T-helper 9 cell (primary cell): ENCODE measurements around the gene LGI4.

Experiments used
- DNase-seq: peaks from one replicate; pipeline ENCODE4 v3.0.0-alpha.2; 2020
- total RNA-seq, 2 donors: gene quantifications; one replicate each; lab custom pipeline; 2026; lab: John Stamatoyannopoulos, UW

The LGI4 gene
- 0.56 to 1.4 reads per million in 2 donors for total RNA-seq

DNA sequence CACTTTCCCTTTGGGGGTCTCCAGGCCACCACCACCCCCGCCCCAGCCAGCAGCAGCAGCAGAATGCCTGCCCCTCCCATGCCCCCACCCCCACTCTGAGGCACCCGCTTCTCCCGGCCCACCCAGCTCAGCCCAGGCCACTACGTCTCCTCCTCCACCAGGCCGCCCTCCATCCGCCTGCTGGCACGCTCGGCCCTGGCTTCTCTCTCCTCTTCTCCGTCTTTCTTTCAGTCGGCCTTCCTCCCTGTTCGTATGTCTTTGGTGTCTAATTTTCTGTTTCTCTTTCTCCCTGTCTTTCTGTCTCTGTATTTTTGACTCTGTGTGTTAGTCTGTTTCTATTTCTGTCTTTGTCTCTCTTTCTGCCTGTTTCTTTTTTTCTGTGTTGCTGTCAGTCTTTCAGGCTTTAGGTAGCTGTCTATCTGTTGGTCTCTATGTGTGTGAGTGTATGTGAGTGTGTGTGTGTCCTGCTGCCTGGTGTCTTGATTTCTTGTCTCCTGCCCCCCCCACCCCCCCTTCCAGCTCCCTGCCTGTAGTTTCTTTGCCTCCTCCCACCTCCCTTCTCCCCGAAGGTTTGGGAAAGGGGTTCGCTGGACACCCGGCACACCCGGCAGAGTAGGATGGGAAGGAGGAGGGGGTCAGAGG lies at the start of gene LGI4:
Gene LGI4 (minus strand): TSS at position 459 of the 642 bp plus-strand sequence. CDS start 379 bp downstream, at position 80.
- DNase-seq = no peak

DNA sequence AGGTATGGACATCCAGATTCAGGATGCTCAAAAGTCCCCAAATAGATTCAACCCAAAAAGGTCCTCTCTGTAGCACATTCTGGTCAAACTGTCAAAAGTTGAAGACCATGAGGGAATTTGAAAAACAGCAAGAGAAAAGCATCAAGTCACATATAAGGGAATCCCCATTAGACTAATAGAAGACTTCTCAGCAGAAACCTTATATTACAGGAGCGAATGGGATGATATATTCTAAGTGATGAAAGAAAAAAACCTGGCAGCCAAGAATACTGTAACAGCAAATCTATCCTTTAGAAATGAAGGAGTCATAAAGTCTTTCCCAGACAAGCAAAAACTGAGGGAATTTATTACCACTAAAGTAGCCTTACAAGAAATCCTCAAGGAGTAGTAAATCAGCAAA lies 49.4 kb upstream of the LGI4 start:
- no peak for DNase-seq

DNA sequence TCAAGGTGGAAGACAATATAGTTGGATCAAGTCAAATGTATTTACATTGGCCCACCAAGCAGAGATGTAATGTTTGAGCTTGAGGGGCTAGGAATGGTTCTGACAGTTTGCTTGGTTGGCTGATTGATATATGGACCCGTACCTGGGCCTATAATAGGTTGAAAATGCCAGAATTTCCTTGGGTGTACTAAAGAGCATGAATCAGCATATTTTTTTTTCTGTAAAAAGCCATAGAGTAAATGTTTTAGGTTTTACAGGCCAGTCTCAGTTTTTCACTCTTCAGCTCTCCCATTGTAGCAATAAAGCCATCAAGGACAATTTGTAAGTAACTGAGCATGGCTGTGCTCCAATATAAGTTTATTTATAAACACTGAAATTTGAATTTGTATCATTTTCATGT lies 46.5 kb upstream of the LGI4 start:
- no peak for DNase-seq

DNA sequence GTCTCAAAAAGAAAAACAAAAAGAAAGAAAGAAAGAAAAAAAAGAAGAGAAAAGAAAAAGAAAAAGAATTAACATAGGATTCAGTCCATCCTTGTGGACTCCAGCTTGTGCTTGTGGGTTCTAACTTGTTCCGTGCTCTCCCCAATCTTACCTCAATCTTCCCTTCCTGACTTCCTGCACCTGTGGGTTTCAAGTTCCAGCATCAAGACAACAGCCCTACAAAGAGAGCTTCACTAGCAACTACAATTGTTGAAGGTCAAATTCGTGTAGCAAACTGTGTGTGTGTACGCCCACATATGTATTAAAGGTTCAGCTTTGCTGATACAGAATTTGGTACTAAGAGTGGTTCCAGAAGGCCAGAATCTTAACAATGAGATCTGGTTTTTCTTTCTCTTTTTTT lies 45.0 kb upstream of the LGI4 start:
- no peak for DNase-seq

DNA sequence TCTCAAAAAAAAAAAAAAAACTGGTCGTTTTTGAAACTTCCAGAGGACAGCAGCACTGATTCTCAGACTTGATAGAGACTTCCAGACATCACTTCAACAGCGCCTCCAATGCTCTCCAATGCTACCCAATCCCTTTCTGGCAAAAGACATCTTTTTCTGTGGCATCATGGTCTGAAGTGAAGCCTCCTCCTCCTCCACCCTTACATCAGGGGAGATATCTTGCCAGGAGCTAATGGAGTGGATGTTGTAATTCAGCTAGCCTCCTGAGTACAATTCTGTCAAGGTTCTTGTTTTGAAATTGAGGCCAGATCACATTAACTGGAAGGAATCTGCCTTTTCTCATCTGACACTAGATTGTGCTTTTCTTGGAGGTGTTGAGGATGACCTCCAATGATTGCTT lies 43.8 kb upstream of the LGI4 start:
- DNase-seq = no peak

DNA sequence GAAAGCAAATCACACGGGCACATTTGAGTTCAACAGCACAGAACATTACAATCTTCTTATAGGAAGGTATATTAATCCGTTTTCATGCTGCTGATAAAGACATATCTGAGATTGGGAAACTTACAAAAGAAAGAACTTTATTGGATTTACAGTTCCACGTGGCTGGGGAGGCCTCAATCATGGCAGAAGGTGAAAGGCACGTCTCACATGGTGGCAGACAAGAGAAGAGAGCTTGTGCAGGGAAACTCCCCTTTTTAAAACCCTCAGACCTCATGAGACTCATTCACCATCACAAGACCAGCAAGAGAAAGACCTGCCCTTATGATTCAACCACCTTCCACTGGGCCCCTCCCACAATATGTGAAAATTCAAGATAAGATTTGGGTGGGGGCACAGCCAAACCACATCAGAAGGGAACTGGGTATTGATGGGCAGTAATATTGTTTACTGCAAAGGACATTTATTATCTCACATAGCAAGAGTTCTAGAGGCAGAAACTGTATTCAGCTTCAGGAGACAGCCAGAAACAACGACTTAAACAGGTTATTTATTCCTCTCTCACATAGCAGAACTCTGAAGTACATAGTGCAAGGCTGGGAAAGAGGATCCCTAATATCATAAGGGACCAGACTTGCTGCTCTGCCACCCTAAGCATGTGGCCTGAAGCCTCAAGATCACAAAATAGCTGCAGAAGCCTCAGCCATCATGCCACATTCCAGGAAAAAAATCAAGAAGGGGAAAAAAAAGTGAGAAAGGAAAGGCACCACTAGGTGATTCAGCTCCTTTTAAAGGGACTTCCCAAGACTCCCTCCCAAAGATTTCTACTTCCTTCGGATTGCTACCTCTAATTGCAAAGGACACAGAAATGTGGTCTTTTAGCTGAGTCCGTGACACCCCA lies 42.8 kb upstream of the LGI4 start:
- DNase-seq = no peak

DNA sequence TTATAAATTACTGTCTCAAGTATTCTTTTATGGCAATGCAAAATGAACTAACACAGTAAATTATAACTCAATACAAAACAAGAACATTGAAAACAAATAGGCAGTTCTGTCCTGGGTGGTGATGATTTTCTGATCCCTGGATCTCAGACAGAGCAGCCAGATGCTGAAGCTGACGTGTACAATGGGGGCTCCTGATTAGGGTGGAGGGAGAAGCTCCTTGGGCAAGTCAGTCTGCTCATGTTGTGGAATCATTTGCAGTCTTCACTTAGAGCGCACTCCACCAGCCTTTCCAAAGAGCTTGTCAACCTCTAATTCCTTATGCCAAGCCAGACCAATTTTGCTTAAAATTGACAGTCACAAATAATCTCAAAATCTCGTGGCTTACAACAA lies 41.3 kb upstream of the LGI4 start:
- no peak for DNase-seq

DNA sequence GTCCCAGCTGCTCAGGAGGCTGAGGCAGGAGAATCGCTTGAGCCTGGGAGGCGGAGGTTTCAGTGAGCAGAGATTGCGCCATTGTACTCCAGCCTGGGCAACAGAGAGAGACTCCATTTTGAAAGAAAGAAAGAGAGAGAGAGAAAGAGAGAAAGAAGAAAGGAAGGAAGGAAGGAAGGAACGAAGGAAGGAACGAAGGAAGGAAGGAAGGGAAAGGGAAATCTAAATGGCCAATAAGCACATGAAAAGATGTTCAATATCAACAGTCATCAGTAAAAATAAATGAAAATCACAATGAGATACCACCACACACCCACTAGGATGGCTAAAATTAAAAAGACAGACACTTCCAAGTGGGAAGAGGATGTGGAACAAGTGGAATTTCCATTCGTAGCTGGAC lies 39.4 kb upstream of the LGI4 start:
- DNase-seq = no peak

DNA sequence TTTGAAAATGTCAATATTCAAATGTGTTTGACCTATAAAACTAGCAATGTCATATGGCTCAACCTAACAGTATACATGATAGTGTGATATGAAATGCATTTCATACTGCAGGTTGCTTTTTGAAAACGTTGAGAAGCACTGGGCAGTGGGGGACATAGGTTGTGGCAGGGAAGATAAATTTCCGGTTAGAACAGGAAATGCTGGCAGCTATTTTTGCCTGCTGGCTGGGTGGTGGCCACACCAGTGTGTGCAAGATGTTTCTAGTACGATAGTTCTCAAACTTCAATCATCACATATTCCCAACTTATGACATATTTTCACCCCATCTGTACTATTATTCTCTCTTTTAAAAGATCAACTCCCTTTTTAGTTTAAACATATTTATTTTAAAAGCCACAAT lies 36.9 kb upstream of the LGI4 start:
- no peak for DNase-seq

DNA sequence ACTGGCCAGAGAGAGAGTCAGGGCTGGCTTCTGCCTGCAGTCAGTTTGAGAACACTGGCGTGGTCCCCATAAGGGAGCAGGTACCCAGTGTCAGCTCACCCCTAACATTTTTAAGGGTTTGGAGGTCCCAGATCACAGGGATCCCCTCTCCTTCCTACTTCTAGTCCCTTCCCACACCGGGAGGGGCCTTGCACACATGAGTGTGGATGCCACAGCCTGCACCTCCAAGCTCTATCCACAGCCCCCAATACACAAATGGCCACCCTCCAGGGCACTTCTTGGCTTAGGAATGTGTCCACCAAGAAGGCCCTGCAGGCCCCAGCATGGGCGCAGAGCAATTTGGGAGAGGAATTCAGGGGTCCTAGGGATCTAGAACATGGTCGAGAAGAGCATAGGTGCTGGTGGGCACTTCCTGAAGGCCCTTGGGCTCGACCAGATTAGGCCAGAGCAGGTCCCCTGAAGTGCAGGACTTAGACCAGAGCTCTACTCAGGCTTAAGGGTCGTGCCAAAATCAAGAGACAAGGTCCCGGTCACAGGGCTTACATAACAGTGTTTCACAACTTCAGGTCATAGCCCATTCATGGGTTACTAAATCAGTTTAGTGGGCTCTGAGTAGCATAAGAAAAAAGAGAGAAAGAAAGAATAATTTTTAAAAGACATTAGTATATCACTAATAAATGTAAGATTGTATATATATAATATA lies 35.7 kb upstream of the LGI4 start:
- no peak for DNase-seq

DNA sequence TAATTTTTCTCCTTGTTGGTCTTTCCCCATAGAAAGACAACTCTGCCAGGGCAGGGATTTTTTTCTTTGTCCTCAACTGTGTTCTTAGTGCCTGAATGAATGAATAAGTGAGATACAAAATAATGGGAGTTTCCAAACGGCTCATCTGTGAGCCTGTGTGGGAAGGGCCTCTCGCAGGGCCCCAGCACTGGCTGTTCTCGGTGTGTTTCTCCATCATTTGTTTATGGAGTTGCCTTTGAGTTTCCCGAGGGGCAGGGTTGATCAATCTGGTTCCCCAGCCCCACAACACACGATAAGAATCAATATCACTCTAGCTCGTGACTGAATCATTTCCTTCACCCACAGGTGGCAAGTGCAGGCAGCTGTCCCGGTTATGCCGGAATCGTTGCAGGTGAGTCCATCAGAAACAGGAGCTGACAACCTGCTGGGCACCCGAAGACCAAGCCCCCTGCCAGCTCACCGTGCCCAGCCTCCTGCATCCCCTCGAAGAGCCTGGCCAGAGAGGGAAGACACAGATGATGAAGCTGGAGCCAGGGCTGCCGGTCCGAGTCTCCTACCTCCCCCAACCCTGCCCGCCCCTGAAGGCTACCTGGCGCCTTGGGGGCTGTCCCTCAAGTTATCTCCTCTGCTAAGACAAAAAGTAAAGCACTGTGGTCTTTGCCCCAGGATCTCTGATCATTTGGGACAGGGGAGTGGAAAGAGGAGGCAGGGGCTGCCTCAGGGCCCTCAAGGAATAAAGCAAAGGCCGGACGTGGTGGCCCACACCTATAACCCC lies 34.5 kb upstream of the LGI4 start:
- no peak for DNase-seq

DNA sequence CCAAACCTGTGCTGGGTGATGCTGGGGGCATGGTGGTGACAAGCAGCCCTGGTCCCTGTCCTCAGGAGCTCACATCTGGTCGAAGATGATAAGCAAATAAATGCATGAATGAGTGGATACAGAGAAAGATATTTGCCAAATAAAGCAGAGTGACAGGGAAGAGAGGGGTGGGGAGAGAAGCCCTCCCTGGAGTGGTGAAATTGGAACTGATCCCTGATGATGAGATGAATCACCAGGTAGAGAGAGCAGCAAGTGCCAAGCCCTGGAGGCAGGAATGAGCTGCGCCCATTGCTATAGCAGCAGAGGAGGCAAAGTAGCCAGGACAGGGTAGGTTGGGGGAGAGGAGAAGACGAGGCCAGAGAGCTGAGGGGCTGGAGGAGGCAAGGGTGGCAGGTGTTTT lies 33.3 kb upstream of the LGI4 start:
- no peak for DNase-seq

DNA sequence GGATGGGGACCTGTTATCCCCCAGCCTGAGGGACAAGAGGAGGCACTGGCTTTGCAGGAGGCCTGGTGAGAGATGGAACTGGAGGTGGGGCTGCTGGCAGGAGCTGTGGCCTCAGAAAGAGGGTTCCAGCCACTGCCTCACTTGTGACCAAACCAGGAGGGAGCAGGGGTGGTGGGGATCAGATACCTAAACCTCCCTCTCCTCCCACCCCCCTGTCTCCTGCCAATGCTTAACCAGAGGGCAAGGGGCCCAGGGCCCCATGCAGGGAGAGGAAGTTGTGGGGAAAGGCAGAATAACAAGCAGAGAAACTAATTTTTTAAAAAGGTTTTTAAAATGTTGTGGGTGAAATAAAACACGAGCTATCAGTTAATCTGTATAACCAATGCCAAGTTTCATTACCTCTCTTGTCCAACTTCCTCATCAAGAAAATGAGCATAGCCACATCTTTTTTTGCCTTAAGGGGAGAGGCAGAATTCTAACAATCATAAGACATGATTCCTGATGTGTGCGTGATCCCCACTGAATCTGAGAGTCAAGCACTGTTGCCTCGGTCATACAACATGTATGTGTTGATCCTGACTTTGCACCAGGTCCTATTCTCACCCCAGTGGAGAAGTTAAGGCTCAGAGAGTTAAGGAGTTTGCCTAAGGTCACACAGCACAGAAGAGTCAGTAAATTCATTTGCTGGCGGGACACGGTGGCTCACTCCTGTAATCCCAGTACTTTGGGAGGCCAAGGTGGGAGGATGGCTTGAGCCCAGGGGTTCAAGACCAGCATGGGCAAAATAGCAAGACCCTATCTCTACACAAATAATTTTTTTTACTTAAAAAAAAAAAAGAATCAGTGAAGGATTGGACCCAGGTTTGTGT lies 32.6 kb upstream of the LGI4 start:
- DNase-seq = no peak

DNA sequence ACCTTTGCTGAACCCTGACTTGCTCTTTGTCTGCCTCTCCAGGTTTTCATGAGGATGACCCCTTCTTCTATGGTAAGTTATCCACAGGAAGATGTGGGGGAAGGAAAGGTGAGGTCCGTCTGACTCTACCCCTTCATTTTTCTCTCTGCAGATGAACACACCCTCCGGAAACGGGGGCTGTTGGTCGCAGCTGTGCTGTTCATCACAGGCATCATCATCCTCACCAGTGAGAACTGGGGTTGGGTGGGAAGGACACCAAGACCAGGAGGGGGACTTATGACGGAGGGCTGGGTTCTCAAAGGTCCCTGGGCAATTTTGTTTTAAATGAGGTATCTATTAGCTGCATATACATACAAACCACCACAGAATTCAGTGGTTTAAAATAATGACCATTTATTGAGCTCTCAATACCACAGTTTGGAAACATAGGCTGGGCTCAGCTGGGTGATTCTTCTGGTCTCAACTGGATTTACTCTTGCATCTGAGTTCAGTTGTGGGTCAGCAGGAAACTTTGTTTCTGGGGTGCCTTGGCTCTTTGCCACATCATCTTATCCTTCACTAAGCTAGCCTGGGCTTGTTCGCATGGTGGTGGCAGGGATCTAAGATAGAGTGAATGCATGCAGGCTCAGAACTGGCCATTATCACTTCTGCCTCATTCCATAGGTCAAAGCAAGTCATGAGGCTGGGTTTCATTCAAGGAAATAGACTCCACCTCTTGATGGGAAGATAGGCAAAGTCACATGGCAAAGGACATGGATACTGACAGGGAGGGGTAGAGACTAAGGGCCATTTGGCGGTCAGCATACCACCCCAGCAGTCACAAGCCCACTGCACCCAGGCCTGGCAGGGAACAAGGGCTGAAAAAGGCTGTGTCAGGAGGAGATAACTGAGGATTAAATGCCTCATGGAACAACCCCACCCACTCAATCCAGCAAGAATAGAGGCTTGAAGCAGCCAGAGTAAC lies 31.5 kb upstream of the LGI4 start:
- DNase-seq = no peak

DNA sequence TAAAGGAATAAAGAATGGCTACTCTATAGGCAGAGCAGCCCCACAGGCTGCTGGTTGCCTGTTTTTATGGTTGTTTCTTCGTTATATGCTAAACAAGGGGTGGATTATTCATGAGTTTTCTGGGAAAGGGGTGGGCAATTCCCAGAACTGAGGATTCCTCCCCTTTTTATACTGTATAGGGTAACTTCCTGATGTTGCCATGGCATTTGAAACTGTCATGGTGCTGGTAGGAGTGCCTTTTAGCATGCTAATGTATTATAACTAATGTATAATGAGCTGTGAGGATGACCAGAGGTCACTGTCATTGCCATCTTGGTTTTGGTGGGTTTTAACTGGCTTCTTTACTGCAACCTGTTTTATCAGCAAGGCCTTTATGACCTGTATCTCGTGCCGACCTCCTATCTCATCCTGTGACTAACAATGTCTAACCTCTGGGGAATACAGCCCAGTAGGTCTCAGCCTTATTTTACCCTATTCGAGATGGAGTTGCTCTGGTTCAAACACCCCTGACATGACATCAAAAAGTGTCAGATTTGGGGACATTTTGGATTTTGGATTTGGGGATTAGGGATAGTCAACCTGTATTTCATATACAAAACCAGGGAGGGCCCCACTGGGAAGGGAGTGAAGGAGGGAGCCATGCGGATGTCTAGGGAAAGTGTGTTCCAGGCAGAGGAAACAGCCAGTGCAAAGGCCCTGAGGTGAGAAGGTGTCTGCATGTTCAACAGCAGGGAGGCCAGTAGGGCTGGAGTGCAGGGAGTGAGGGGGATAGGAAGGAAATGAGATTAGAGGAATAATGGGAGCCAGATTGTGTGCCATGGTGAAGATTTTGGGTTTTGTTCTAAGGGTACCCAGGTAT lies 30.6 kb upstream of the LGI4 start:
- DNase-seq = no peak

DNA sequence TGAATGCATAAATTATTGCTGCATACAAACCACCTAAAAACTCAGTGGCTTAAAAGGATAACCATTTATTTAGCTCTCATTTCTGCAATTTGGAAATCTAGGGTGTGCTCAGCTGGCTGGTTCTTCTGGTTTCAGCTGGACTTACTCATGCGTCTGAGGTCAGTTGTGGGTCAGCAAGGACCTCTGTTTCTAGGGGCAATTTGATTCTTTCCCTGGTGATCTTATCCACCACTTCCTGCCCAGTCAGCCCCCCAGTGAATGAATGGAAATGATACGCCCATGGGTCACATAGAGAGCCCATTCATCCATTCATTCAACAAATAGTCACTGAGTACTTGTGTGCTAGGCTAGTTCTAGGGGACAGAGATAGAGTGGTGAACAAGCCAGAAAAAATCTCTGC lies 29.6 kb upstream of the LGI4 start:
- DNase-seq = no peak

DNA sequence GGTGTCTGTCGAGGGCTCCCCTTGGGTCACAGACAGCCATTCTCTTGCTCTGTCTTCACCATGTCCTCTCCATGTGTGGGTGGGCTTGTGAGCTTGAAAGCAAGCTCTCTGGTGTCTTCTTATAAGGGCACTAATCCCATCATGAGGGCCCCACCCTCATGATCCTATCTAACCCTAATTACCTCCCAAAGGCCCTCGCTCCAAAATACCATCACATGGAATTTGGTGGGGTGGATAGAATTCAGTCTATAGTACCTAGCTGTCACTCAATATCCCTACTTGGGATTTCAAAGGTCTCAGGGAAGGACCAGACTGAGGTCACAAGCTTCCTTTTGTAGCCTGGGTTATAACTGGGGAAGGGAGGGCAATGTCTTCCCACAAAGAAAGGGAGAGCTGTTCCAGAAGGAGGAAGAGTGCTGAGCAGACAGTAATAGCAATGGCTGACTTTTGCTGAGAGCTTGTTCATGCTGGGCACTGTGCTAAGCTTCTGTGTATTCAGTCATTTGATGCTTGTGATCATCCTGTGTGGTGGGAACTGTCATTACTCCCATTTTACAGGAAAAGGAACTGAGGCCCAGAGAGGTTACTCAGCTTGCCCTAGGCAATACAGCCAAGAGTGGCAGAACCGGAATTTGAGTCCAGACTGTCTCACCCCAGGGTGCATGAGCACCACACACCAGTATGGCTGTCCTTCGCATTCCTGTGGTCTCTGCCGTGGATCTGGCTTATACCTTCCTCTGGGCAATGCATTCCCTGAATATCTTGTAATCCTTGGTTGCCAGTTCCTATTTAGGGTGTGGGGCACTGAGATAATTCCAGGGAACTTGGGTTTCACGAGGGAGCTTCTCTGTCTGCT lies 27.8 kb upstream of the LGI4 start:
- no peak for DNase-seq

DNA sequence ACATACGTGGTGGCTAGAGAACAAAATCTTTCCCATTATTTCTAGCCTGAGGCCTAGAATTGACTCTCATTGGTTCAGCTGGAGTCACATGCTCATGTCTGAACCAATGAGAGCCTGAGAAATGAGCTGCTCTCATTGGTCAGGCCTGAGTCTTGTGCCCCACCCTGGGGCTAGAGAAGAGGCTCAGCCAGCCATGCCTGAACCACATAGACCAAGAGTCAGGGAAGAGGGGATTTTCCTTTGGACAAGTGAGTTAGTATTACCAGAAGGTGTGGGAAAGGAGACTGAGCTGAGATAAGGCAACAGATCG lies 26.5 kb upstream of the LGI4 start:
- DNase-seq = no peak
